Right forelimb (tissue), 1 donor: ENCODE data around the gene RAD51B.
"Not testable (repeated sequence)": the region's sequence is repeated elsewhere in the genome, so short reads cannot be mapped to it uniquely, and the experiment has no call there.

Experiments
- DNase-seq: peaks from one replicate; pipeline ENCODE4 v3.0.0-alpha.2; 2018

Gene RAD51B

GRCh38 chr14:67819563-67820421 lies at the start of gene RAD51B:
RAD51B (plus strand) TSS chr14:67819779.
- DNase-seq = peak; percentile 92

GRCh38 chr14:67773844-67774377 lies 45.7 kb upstream of the RAD51B start:
- DNase-seq = no peak

GRCh38 chr14:67776653-67777322 lies 42.8 kb upstream of the RAD51B start:
- DNase-seq = no peak

- no peak for DNase-seq
Observed at GRCh38 chr14:67778792-67779191, 40.8 kb upstream of the RAD51B start.

GRCh38 chr14:67782090-67782489 lies 37.5 kb upstream of the RAD51B start:
- no peak for DNase-seq

- no peak for DNase-seq
Observed at GRCh38 chr14:67784244-67784823, 35.2 kb upstream of the RAD51B start.

- DNase-seq = no peak
Observed at GRCh38 chr14:67785270-67786109, 34.1 kb upstream of the RAD51B start.

- no peak for DNase-seq
Observed at GRCh38 chr14:67787673-67788072, 31.9 kb upstream of the RAD51B start.

GRCh38 chr14:67798731-67799130 lies 20.8 kb upstream of the RAD51B start:
- DNase-seq = no peak

- DNase-seq = no peak
Observed at GRCh38 chr14:67800743-67801142, 18.8 kb upstream of the RAD51B start.

GRCh38 chr14:67806246-67806645 lies 13.3 kb upstream of the RAD51B start:
- no peak for DNase-seq

GRCh38 chr14:67814821-67815220 lies 4.8 kb upstream of the RAD51B start:
- no peak for DNase-seq

- no peak for DNase-seq
Observed at GRCh38 chr14:67815573-67816225, 3.9 kb upstream of the RAD51B start.

GRCh38 chr14:67816326-67817002 lies 3.1 kb upstream of the RAD51B start, which contains the start of gene ZFYVE26:
ZFYVE26 (minus strand) TSS chr14:67816590; CDS start chr14:67815963, 627 bp downstream.
- DNase-seq = peak; percentile 90

- no peak for DNase-seq
Observed at GRCh38 chr14:67817750-67818438, 1.7 kb upstream of the RAD51B start.

- not testable (repeated sequence) for DNase-seq
Observed at GRCh38 chr14:67818476-67818875, 1.1 kb upstream of the RAD51B start.

GRCh38 chr14:67820428-67820971 lies 921 bp downstream of the RAD51B start:
- no peak for DNase-seq

GRCh38 chr14:67821121-67821520 lies 1.5 kb downstream of the RAD51B start:
- no peak for DNase-seq

- DNase-seq = no peak
Observed at GRCh38 chr14:67831113-67831512, 11.5 kb downstream of the RAD51B start.

- no peak for DNase-seq
Observed at GRCh38 chr14:67833403-67833802, 13.8 kb downstream of the RAD51B start.
